Ishikawa (cell line): ENCODE data around the gene CUL3.

Experiments
- CEBPB ChIP-seq: IDR thresholded peaks from 2 replicates; pipeline ENCODE4 v1.6.1; 2012
- CREB1 ChIP-seq: IDR thresholded peaks from 2 replicates; pipeline ENCODE4 v1.6.1; 2012; ENCODE audit warnings: low read depth
- EGR1 ChIP-seq: IDR thresholded peaks from 2 replicates; pipeline ENCODE4 v1.6.1; 2012
- EP300 ChIP-seq: IDR thresholded peaks from 2 replicates; pipeline ENCODE4 v1.6.1; 2012; ENCODE audit warnings: borderline replicate concordance
- FOXM1 ChIP-seq: IDR thresholded peaks from 2 replicates; pipeline ENCODE4 v1.6.1; 2012; ENCODE audit warnings: low read depth, borderline replicate concordance
- MAX ChIP-seq: IDR thresholded peaks from 2 replicates; pipeline ENCODE4 v1.6.1; 2012
- NFIC ChIP-seq: IDR thresholded peaks from 2 replicates; pipeline ENCODE4 v1.6.1; 2012
- RAD21 ChIP-seq: IDR thresholded peaks from 2 replicates; pipeline ENCODE4 v1.6.1; 2012; ENCODE audit warnings: low read depth
- TAF1 ChIP-seq: IDR thresholded peaks from 2 replicates; pipeline ENCODE4 v1.6.1; 2012; ENCODE audit warnings: low read depth, mild to moderate bottlenecking
- TCF12 ChIP-seq: IDR thresholded peaks from 2 replicates; pipeline ENCODE4 v1.6.1; 2012; ENCODE audit warnings: low read depth
- TEAD4 ChIP-seq: IDR thresholded peaks from 2 replicates; pipeline ENCODE4 v1.6.1; 2012
- YY1 ChIP-seq: IDR thresholded peaks from 2 replicates; pipeline ENCODE4 v1.6.1; 2012; ENCODE audit warnings: low read depth
- ZBTB7A ChIP-seq: IDR thresholded peaks from 2 replicates; pipeline ENCODE4 v1.6.1; 2012; ENCODE audit warnings: low read depth
- TF ChIP-seq, protein P1 (sequence below): IDR thresholded peaks from 2 replicates; pipeline ENCODE4 v1.6.1; 2012
- TF ChIP-seq, protein P2 (sequence below): IDR thresholded peaks from 2 replicates; pipeline ENCODE4 v1.6.1; 2012; ENCODE audit warnings: low read depth, mild to moderate bottlenecking

The CUL3 gene

GRCh38 chr2:224565452-224566035 is 19.6 kb downstream of the CUL3 start:
- TF ChIP-seq TCF12: no peak
- no peak for TF ChIP-seq RAD21
- no peak for TF ChIP-seq FOXM1
- TF ChIP-seq MAX: no peak
- TF ChIP-seq TAF1: no peak
- no peak for TF ChIP-seq ZBTB7A
- TF ChIP-seq EGR1: no peak
- no peak for TF ChIP-seq CREB1
- TF ChIP-seq, protein P1, sequence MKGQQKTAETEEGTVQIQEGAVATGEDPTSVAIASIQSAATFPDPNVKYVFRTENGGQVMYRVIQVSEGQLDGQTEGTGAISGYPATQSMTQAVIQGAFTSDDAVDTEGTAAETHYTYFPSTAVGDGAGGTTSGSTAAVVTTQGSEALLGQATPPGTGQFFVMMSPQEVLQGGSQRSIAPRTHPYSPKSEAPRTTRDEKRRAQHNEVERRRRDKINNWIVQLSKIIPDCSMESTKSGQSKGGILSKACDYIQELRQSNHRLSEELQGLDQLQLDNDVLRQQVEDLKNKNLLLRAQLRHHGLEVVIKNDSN: no peak
- no peak for TF ChIP-seq YY1
- no peak for TF ChIP-seq NFIC
- TF ChIP-seq CEBPB: no peak
- no peak for TF ChIP-seq TEAD4
- TF ChIP-seq, protein P2, sequence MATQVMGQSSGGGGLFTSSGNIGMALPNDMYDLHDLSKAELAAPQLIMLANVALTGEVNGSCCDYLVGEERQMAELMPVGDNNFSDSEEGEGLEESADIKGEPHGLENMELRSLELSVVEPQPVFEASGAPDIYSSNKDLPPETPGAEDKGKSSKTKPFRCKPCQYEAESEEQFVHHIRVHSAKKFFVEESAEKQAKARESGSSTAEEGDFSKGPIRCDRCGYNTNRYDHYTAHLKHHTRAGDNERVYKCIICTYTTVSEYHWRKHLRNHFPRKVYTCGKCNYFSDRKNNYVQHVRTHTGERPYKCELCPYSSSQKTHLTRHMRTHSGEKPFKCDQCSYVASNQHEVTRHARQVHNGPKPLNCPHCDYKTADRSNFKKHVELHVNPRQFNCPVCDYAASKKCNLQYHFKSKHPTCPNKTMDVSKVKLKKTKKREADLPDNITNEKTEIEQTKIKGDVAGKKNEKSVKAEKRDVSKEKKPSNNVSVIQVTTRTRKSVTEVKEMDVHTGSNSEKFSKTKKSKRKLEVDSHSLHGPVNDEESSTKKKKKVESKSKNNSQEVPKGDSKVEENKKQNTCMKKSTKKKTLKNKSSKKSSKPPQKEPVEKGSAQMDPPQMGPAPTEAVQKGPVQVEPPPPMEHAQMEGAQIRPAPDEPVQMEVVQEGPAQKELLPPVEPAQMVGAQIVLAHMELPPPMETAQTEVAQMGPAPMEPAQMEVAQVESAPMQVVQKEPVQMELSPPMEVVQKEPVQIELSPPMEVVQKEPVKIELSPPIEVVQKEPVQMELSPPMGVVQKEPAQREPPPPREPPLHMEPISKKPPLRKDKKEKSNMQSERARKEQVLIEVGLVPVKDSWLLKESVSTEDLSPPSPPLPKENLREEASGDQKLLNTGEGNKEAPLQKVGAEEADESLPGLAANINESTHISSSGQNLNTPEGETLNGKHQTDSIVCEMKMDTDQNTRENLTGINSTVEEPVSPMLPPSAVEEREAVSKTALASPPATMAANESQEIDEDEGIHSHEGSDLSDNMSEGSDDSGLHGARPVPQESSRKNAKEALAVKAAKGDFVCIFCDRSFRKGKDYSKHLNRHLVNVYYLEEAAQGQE: no peak
- no peak for TF ChIP-seq EP300

- TF ChIP-seq, protein P2: no peak
- no peak for TF ChIP-seq EGR1
- TF ChIP-seq CREB1: no peak
- TF ChIP-seq, protein P1: no peak
- no peak for TF ChIP-seq MAX
- TF ChIP-seq TAF1: no peak
- no peak for TF ChIP-seq RAD21
- TF ChIP-seq TCF12: no peak
- TF ChIP-seq TEAD4: no peak
- TF ChIP-seq NFIC: no peak
- no peak for TF ChIP-seq CEBPB
Measured at GRCh38 chr2:224563537-224563936, 21.6 kb downstream of the CUL3 start.

DNA sequence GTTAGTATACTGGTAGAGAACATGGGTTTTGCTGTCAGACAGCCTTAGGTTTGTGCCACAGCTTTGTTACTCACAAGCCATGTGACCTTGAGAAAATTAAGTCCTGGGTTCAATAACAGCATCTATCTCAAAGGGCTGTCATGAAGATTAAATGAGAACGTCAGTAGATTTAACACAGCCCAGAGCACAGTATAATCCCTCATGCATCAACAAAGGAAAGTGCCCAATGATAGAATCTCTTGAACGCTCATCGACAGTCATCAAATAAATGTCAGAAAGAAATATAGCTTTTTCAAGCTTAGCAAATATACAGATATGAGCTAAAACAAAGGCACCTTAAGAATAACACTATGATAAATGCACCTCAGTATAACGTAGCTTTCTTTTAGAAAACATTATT is 22.3 kb downstream of the CUL3 start:
- TF ChIP-seq NFIC (no peak), YY1 (no peak), FOXM1 (no peak), EP300 (no peak)

GRCh38 chr2:224561234-224562005 is 23.7 kb downstream of the CUL3 start:
- TF ChIP-seq NFIC (no peak), MAX (no peak), TAF1 (no peak), CEBPB (no peak), EGR1 (no peak), YY1 (no peak), TEAD4 (no peak), RAD21 (no peak), TCF12 (no peak), CREB1 (no peak), EP300 (no peak), ZBTB7A (no peak), FOXM1 (no peak)
- TF ChIP-seq, protein P2: no peak
- TF ChIP-seq, protein P1: no peak
